Neural progenitor cell (in vitro differentiated cells): ENCODE measurements around the gene GALNT2.

Experiments used
- EZH2 ChIP-seq: fragments of 200-600 bp; sonication (generic); IDR thresholded peaks from 2 replicates; pipeline ENCODE4 v1.6.1; 2017; ENCODE audit warnings: antibody characterized with exemption, mild to moderate bottlenecking, moderate library complexity
- TF ChIP-seq, protein P1 (sequence below): fragments of 200-600 bp; sonication (generic); IDR thresholded peaks from 2 replicates; pipeline ENCODE4 v1.5.1; 2017; ENCODE audit warnings: antibody characterized with exemption, mild to moderate bottlenecking

DNA sequence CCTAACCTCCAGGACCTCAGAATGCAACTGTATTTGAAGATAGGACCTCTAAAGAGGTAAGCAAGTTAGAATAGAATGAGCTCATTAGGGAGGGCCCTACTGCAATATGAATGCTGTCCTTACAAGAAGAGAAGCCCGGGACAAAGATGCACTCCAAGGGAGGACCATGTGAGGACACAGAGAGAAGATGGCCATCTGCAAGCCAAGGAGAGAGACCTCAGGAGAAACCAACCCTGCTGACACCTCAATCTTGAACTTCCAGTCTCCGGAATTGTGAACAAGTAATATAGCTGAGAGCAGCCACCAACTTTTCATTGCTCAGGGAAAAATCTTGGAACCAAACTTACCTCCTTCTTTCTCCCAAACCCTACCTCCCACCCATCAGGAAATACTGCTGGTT lies 15.0 kb upstream of the GALNT2 start:
- TF ChIP-seq, protein P1, sequence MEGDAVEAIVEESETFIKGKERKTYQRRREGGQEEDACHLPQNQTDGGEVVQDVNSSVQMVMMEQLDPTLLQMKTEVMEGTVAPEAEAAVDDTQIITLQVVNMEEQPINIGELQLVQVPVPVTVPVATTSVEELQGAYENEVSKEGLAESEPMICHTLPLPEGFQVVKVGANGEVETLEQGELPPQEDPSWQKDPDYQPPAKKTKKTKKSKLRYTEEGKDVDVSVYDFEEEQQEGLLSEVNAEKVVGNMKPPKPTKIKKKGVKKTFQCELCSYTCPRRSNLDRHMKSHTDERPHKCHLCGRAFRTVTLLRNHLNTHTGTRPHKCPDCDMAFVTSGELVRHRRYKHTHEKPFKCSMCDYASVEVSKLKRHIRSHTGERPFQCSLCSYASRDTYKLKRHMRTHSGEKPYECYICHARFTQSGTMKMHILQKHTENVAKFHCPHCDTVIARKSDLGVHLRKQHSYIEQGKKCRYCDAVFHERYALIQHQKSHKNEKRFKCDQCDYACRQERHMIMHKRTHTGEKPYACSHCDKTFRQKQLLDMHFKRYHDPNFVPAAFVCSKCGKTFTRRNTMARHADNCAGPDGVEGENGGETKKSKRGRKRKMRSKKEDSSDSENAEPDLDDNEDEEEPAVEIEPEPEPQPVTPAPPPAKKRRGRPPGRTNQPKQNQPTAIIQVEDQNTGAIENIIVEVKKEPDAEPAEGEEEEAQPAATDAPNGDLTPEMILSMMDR, result no peak
- no peak for TF ChIP-seq EZH2
